ENCODE data around the gene CPLX3.

Gene CPLX3

GRCh38 chr15:74828835-74829234 is 2.4 kb downstream of the CPLX3 start:
- no peak for DNase-seq (ENCODE audit: low read depth)

- DNase-seq (ENCODE audit: low read depth), result no peak
These were observed 3.1 kb downstream of the CPLX3 start for GRCh38 chr15:74829486-74829885.

- DNase-seq (ENCODE audit: low read depth), result no peak
These were observed 3.6 kb downstream of the CPLX3 start for GRCh38 chr15:74829991-74830390.

GRCh38 chr15:74830868-74831267 is 4.4 kb downstream of the CPLX3 start:
- no peak for DNase-seq (ENCODE audit: low read depth)

- no peak for DNase-seq (ENCODE audit: low read depth)
These were observed 5.5 kb downstream of the CPLX3 start for GRCh38 chr15:74831813-74832495.

GRCh38 chr15:74832826-74833225 is 6.4 kb downstream of the CPLX3 start:
- DNase-seq (ENCODE audit: low read depth), result no peak

GRCh38 chr15:74833376-74834107 is 7.1 kb downstream of the CPLX3 start:
- no peak for DNase-seq (ENCODE audit: low read depth)

- peak; percentile 42 for DNase-seq (ENCODE audit: low read depth)
These were observed 8.9 kb downstream of the CPLX3 start for GRCh38 chr15:74835312-74835823.

- DNase-seq (ENCODE audit: low read depth), result no peak
These were observed 10.4 kb downstream of the CPLX3 start for GRCh38 chr15:74836846-74837245.

- DNase-seq (ENCODE audit: low read depth), result no peak
These were observed 11.2 kb downstream of the CPLX3 start for GRCh38 chr15:74837482-74838136.

GRCh38 chr15:74838137-74838516 is 11.7 kb downstream of the CPLX3 start:
- DNase-seq (ENCODE audit: low read depth), result no peak

- DNase-seq (ENCODE audit: low read depth), result no peak
These were observed 12.5 kb downstream of the CPLX3 start for GRCh38 chr15:74838746-74839525.

GRCh38 chr15:74839526-74840395 is 13.3 kb downstream of the CPLX3 start:
- no peak for DNase-seq (ENCODE audit: low read depth)

GRCh38 chr15:74840851-74841775 is 14.7 kb downstream of the CPLX3 start:
- DNase-seq (ENCODE audit: low read depth), result no peak

GRCh38 chr15:74841891-74842373 is 15.5 kb downstream of the CPLX3 start:
- no peak for DNase-seq (ENCODE audit: low read depth)

GRCh38 chr15:74842581-74843444 is 16.4 kb downstream of the CPLX3 start, which contains the start of gene ULK3:
TSS of gene ULK3 (minus strand) at chr15:74843156. CDS start at chr15:74843105, 51 bp downstream.
- peak; percentile 91 for DNase-seq (ENCODE audit: low read depth)

- no peak for DNase-seq (ENCODE audit: low read depth)
These were observed 17.0 kb downstream of the CPLX3 start for GRCh38 chr15:74843445-74843828.

- DNase-seq (ENCODE audit: low read depth), result no peak
These were observed 17.5 kb downstream of the CPLX3 start for GRCh38 chr15:74843891-74844299.
